Aorta (tissue), 5 donors: ENCODE results near the gene PVR. TPM values are rescaled to one million over a fixed set of nuclear protein-coding genes. Genes with fewer than 3 reads are reported as not detected.
"Not testable (repeated sequence)": the region's sequence is repeated elsewhere in the genome, so short reads cannot be mapped to it uniquely, and the experiment has no call there.

Experiments
- ATAC-seq: fragments of 200-7000 bp; cut with Tn5 transposase; one replicate; pipeline ENCODE4 v1.9.1; 2022; ENCODE audit warnings: moderate library complexity; ENCODE audit not compliant: low FRiP score
- DNase-seq, 2 donors: peaks; one replicate each; pipeline ENCODE4 v3.0.0-alpha.2; 2020
- H3K27ac ChIP-seq, 2 donors: one replicate each; pipeline ENCODE4 v1.5.1; 2013; ENCODE audit warnings: low read length in 2 of 2, mild to moderate bottlenecking in 2 of 2, moderate library complexity in 2 of 2, control low read depth in 1 of 2, inconsistent platforms in 1 of 2, low read depth in 1 of 2
- H3K27me3 ChIP-seq, 2 donors: one replicate each; pipeline ENCODE4 v1.6.1; 2013; ENCODE audit warnings: control low read depth in 1 of 2, low read length in 1 of 2, mild to moderate bottlenecking in 1 of 2, moderate library complexity in 1 of 2; ENCODE audit not compliant: insufficient read depth in 2 of 2, control insufficient read depth in 1 of 2
- H3K36me3 ChIP-seq, 2 donors: one replicate each; pipeline ENCODE4 v1.6.1; 2013; ENCODE audit warnings: control low read depth in 1 of 2, low read length in 1 of 2, mild to moderate bottlenecking in 1 of 2; ENCODE audit not compliant: insufficient read depth in 2 of 2, control insufficient read depth in 1 of 2
- H3K4me1 ChIP-seq, 2 donors: one replicate each; pipeline ENCODE4 v1.6.1; 2013; ENCODE audit warnings: low read length in 2 of 2, control low read depth in 1 of 2, mild to moderate bottlenecking in 1 of 2, moderate library complexity in 1 of 2; ENCODE audit not compliant: insufficient read depth in 2 of 2, control insufficient read depth in 1 of 2
- H3K4me3 ChIP-seq, 2 donors: one replicate each; pipeline ENCODE4 v1.5.1; 2013; ENCODE audit warnings: low read length in 2 of 2, control low read depth in 1 of 2, mild to moderate bottlenecking in 1 of 2
- H3K9me3 ChIP-seq: one replicate; pipeline ENCODE4 v1.6.1; 2013; ENCODE audit warnings: mild to moderate bottlenecking, low read length; ENCODE audit not compliant: control insufficient read depth
- WGBS, 2 donors: extraction: QIAGEN DNeasy Blood & Tissue Kit; methylation state at CpG; one replicate each; pipeline ENCODE4 v1.1.7; 2013; 5-methylcytosine and 5-hydroxymethylcytosine counted together
- intact Hi-C, 2 donors: fragments of 100-400 bp; cut with DNase I; formaldehyde crosslinking; loops; one replicate each; pipeline versions ENCODE4 v1.14.2 to v1.15.0; 2022
- polyA plus RNA-seq, 2 donors: library from polyadenylated mRNA; stranded (reverse); fragments of 200-250 nt; gene quantifications; one replicate each; pipeline ENCODE4 v1.2.3, GENCODE V29; 2013
- total RNA-seq, 2 donors: library from RNA; stranded (reverse); fragmentation: NEBNext Ultra II Directional; extraction: Animal tissue kit (Norgen Biotek cat#: 25700); gene quantifications; one replicate each; pipeline ENCODE4 v1.2.1, GENCODE V29; 2021
- donor health status: healthy with polysubstance abuse.
- donor health status: Bipolar disorder and iron deficiency.
- donor health status: DM: no; HTN: no; CAD: no.
- donor health status: DM: no; HTN: no; CAD: no.
- donor health status: DM: yes; HTN: yes; CAD: no.

Gene PVR
- total and polyA plus RNA-seq, 4 donors: 7.4 to 44.2 (median 28.0) TPM

- no peaks in the 10 kb centered on the region for H3K27me3 ChIP-seq
- intact Hi-C loops: no loop called here
- no peak for ATAC-seq
Observed at GRCh38 chr19:44661205-44661604, 17.5 kb downstream of the PVR start.

GRCh38 chr19:44661904-44662303 is 18.2 kb downstream of the PVR start:
- H3K4me1 ChIP-seq: no peaks in the 10 kb centered on the region
- no peak overlapping the region for H3K27ac ChIP-seq
- H3K9me3 ChIP-seq: no peaks in the 10 kb centered on the region
- H3K36me3 ChIP-seq: peaks cover 3 to 8% of the 10 kb centered on the region in 2 donors
- intact Hi-C loops: no loop called here
- 62 to 70% methylated on average over 7 of the region's 7 CpGs for WGBS, 2 donors
- no peak for ATAC-seq
- no peak for DNase-seq
- H3K27me3 ChIP-seq: no peaks in the 10 kb centered on the region
- no peak overlapping the region for H3K4me3 ChIP-seq

More at GRCh38 chr19:44661205-44661604, 17.5 kb downstream of the PVR start:
- WGBS, 2 donors: 88 to 91% methylated on average over 11 of the region's 11 CpGs
- DNase-seq: no peak
- no peaks in the 10 kb centered on the region for H3K4me1 ChIP-seq
- H3K4me3 ChIP-seq: no peak overlapping the region
- no peak overlapping the region for H3K27ac ChIP-seq
- no peaks in the 10 kb centered on the region for H3K9me3 ChIP-seq
- peaks cover 3 to 8% of the 10 kb centered on the region in 2 donors for H3K36me3 ChIP-seq

GRCh38 chr19:44662691-44663385 is 19.1 kb downstream of the PVR start:
- no peak for ATAC-seq
- 38 to 63% methylated on average over 7 of the region's 7 CpGs for WGBS, 2 donors
- intact Hi-C loops: no loop called here

GRCh38 chr19:44663996-44664395 is 20.3 kb downstream of the PVR start:
- H3K9me3 ChIP-seq: no peaks in the 10 kb centered on the region
- DNase-seq: no peak
- H3K27me3 ChIP-seq: no peaks in the 10 kb centered on the region
- no peak overlapping the region for H3K4me3 ChIP-seq
- H3K36me3 ChIP-seq: peaks cover 3 to 5% of the 10 kb centered on the region in 2 donors
- H3K27ac ChIP-seq: no peak overlapping the region
- WGBS, 2 donors: 95 to 97% methylated on average over 5 of the region's 5 CpGs
- ATAC-seq: no peak
- intact Hi-C loops: no loop called here
- no peaks in the 10 kb centered on the region for H3K4me1 ChIP-seq

More at GRCh38 chr19:44662691-44663385, 19.1 kb downstream of the PVR start:
- Histone ChIP-seq H3K27ac (no peak overlapping the region), H3K4me3 (no peak overlapping the region), H3K36me3 (peaks cover 3 to 8% of the 10 kb centered on the region in 2 donors), H3K27me3 (no peaks in the 10 kb centered on the region), H3K9me3 (no peaks in the 10 kb centered on the region), H3K4me1 (no peaks in the 10 kb centered on the region)
- DNase-seq: no peak

GRCh38 chr19:44664976-44665375 is 21.3 kb downstream of the PVR start:
- Histone ChIP-seq H3K4me3 (no peak overlapping the region), H3K36me3 (peaks cover 0 to 3% of the 10 kb centered on the region in 2 donors), H3K4me1 (no peaks in the 10 kb centered on the region), H3K27me3 (no peaks in the 10 kb centered on the region), H3K27ac (no peak overlapping the region), H3K9me3 (no peaks in the 10 kb centered on the region)
- DNase-seq: no peak
- intact Hi-C loops: no loop called here
- WGBS, 2 donors: 90 to 92% methylated on average over 10 of the region's 10 CpGs
- no peak for ATAC-seq

GRCh38 chr19:44666852-44667556 is 23.3 kb downstream of the PVR start:
- WGBS, 2 donors: 81 to 84% methylated on average over 7 of the region's 7 CpGs
- Histone ChIP-seq H3K4me1 (no peaks in the 10 kb centered on the region), H3K27ac (no peak overlapping the region), H3K27me3 (no peaks in the 10 kb centered on the region), H3K9me3 (no peaks in the 10 kb centered on the region), H3K36me3 (peaks cover 0 to 3% of the 10 kb centered on the region in 2 donors), H3K4me3 (no peak overlapping the region)
- DNase-seq (no peak), ATAC-seq (no peak)
- intact Hi-C loops: no loop called here

GRCh38 chr19:44668985-44669764 is 25.5 kb downstream of the PVR start:
- Histone ChIP-seq H3K27me3 (no peaks in the 10 kb centered on the region), H3K27ac (no peak overlapping the region), H3K4me3 (no peak overlapping the region), H3K36me3 (no peaks in the 10 kb centered on the region), H3K4me1 (no peaks in the 10 kb centered on the region), H3K9me3 (no peaks in the 10 kb centered on the region)
- ATAC-seq: no peak
- no peak for DNase-seq
- intact Hi-C loops: no loop called here
- 82 to 83% methylated on average over 2 of the region's 2 CpGs for WGBS, 2 donors

GRCh38 chr19:44670027-44670426 is 26.3 kb downstream of the PVR start:
- H3K27ac ChIP-seq, H3K4me3 ChIP-seq, intact Hi-C loops, H3K4me1 ChIP-seq, ATAC-seq, H3K36me3 ChIP-seq, H3K9me3 ChIP-seq, H3K27me3 ChIP-seq, DNase-seq: not testable (repeated sequence)
- WGBS, 2 donors: 96 to 98% methylated on average over 2 of the region's 2 CpGs
